ENCODE measurements around the gene EML4. TPM values are rescaled to one million over a fixed set of nuclear protein-coding genes. Genes with fewer than 3 reads are reported as not detected.

The EML4 gene
- total and polyA plus RNA-seq, 2 of the 13 experiments (the other 11 are each of a cell fraction or from before 2014, with no cell fraction given), result 243 to 476 TPM

DNA sequence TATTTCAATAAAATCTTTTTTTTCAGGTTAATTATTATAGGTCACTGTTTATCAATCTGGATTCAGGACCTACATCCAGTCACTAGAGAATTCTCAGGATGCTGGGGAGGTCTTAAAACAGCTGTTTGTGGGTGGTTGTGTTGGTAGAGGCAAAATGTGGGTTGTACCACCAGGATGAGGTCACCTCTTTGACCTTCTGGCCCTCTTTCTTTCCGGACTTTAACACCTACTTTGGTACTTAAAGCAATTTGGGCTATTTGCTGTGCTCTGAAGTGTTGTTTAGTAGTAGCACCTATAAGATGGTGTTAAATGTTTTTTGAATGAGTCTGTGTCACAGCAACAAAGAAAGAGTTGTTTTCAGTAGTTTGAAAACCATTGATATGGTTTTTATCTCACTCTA lies 14.6 kb downstream of the EML4 start (continued):
- TF ChIP-seq, protein P1, sequence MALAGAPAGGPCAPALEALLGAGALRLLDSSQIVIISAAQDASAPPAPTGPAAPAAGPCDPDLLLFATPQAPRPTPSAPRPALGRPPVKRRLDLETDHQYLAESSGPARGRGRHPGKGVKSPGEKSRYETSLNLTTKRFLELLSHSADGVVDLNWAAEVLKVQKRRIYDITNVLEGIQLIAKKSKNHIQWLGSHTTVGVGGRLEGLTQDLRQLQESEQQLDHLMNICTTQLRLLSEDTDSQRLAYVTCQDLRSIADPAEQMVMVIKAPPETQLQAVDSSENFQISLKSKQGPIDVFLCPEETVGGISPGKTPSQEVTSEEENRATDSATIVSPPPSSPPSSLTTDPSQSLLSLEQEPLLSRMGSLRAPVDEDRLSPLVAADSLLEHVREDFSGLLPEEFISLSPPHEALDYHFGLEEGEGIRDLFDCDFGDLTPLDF (CRISPR knock-in tag; IDR thresholded peaks at IDR 0.05), result no peak
- TF ChIP-seq, protein P2, sequence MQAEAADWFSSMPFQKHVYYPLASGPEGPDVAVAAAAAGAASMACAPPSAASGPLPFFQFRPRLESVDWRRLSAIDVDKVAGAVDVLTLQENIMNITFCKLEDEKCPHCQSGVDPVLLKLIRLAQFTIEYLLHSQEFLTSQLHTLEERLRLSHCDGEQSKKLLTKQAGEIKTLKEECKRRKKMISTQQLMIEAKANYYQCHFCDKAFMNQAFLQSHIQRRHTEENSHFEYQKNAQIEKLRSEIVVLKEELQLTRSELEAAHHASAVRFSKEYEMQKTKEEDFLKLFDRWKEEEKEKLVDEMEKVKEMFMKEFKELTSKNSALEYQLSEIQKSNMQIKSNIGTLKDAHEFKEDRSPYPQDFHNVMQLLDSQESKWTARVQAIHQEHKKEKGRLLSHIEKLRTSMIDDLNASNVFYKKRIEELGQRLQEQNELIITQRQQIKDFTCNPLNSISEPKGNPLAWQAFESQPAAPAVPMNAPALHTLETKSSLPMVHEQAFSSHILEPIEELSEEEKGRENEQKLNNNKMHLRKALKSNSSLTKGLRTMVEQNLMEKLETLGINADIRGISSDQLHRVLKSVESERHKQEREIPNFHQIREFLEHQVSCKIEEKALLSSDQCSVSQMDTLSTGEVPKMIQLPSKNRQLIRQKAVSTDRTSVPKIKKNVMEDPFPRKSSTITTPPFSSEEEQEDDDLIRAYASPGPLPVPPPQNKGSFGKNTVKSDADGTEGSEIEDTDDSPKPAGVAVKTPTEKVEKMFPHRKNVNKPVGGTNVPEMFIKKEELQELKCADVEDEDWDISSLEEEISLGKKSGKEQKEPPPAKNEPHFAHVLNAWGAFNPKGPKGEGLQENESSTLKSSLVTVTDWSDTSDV (CRISPR knock-in tag; IDR thresholded peaks at IDR 0.05), result no peak
- TF ChIP-seq ZNF780A (CRISPR knock-in tag; IDR thresholded peaks at IDR 0.05), result no peak
- TF ChIP-seq, protein P3, sequence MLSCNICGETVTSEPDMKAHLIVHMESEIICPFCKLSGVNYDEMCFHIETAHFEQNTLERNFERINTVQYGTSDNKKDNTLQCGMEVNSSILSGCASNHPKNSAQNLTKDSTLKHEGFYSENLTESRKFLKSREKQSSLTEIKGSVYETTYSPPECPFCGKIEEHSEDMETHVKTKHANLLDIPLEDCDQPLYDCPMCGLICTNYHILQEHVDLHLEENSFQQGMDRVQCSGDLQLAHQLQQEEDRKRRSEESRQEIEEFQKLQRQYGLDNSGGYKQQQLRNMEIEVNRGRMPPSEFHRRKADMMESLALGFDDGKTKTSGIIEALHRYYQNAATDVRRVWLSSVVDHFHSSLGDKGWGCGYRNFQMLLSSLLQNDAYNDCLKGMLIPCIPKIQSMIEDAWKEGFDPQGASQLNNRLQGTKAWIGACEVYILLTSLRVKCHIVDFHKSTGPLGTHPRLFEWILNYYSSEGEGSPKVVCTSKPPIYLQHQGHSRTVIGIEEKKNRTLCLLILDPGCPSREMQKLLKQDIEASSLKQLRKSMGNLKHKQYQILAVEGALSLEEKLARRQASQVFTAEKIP (CRISPR knock-in tag; IDR thresholded peaks at IDR 0.05; ENCODE audit: borderline replicate concordance), result no peak
- TF ChIP-seq, protein P4, sequence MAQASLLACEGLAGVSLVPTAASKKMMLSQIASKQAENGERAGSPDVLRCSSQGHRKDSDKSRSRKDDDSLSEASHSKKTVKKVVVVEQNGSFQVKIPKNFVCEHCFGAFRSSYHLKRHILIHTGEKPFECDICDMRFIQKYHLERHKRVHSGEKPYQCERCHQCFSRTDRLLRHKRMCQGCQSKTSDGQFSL (CRISPR knock-in tag; IDR thresholded peaks at IDR 0.05), result no peak
- TF ChIP-seq ZNF180 (CRISPR knock-in tag; IDR thresholded peaks at IDR 0.05; ENCODE audit: borderline replicate concordance, low read depth), result no peak
- TF ChIP-seq KLF6 (CRISPR knock-in tag; IDR thresholded peaks at IDR 0.05), result no peak
- TF ChIP-seq ZNF230 (CRISPR knock-in tag; IDR thresholded peaks at IDR 0.05), result no peak
- no peak for TF ChIP-seq IRF2 (CRISPR knock-in tag; IDR thresholded peaks at IDR 0.05)
- TF ChIP-seq ZNF567 (CRISPR knock-in tag; IDR thresholded peaks at IDR 0.05; ENCODE audit: borderline replicate concordance), result no peak
- no peak for TF ChIP-seq FOXA1 (IDR thresholded peaks at IDR 0.05)
- TF ChIP-seq FOXA1 (CRISPR knock-in tag; IDR thresholded peaks at IDR 0.05), result no peak
- TF ChIP-seq, protein P5, sequence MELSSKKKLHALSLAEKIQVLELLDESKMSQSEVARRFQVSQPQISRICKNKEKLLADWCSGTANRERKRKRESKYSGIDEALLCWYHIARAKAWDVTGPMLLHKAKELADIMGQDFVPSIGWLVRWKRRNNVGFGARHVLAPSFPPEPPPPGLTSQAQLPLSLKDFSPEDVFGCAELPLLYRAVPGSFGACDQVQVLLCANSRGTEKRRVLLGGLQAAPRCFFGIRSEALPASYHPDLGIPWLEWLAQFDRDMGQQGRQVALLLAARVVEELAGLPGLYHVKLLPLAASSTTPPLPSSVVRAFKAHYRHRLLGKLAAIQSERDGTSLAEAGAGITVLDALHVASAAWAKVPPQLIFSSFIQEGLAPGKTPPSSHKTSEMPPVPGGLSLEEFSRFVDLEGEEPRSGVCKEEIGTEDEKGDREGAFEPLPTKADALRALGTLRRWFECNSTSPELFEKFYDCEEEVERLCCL (CRISPR knock-in tag; IDR thresholded peaks at IDR 0.05; ENCODE audit: borderline replicate concordance), result no peak
- TF ChIP-seq TBL1XR1 (IDR thresholded peaks at IDR 0.05; ENCODE audit: borderline replicate concordance, low read length, partially characterized antibody), result no peak
- TF ChIP-seq ZNF75D (CRISPR knock-in tag; IDR thresholded peaks at IDR 0.05; ENCODE audit: borderline replicate concordance), result no peak

Measured in HepG2 (cell line).